ENCODE data around the gene STK4. TPM values are rescaled to one million over a fixed set of nuclear protein-coding genes. Genes with fewer than 3 reads are reported as not detected.

Gene STK4
- total and polyA plus RNA-seq, 2 experiments from 2014 or later: 16.0 to 19.1 TPM

- no peaks in the 10 kb centered on the region for H3K4me1 ChIP-seq (ENCODE audit: low read depth)
- H3K27ac ChIP-seq: no peak overlapping the region
- TF ChIP-seq, protein P1, sequence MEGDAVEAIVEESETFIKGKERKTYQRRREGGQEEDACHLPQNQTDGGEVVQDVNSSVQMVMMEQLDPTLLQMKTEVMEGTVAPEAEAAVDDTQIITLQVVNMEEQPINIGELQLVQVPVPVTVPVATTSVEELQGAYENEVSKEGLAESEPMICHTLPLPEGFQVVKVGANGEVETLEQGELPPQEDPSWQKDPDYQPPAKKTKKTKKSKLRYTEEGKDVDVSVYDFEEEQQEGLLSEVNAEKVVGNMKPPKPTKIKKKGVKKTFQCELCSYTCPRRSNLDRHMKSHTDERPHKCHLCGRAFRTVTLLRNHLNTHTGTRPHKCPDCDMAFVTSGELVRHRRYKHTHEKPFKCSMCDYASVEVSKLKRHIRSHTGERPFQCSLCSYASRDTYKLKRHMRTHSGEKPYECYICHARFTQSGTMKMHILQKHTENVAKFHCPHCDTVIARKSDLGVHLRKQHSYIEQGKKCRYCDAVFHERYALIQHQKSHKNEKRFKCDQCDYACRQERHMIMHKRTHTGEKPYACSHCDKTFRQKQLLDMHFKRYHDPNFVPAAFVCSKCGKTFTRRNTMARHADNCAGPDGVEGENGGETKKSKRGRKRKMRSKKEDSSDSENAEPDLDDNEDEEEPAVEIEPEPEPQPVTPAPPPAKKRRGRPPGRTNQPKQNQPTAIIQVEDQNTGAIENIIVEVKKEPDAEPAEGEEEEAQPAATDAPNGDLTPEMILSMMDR (IDR thresholded peaks at IDR 0.05; ENCODE audit: low read depth, low read length): no peak
- H3K4me3 ChIP-seq: no peak overlapping the region
- DNase-seq (ENCODE audit: low read depth in 1 of 2, low spot score in 1 of 2): peak in 1 of 2 donors; percentile 57
- H3K27me3 ChIP-seq: no peaks in the 10 kb centered on the region
- H3K36me3 ChIP-seq: no peaks in the 10 kb centered on the region
- H3K9me3 ChIP-seq (ENCODE audit: low read depth): no peaks in the 10 kb centered on the region
Measured at GRCh38 chr20:45087814-45088213, 121.5 kb downstream of the STK4 start.

GRCh38 chr20:45088247-45088646, 121.9 kb downstream of the STK4 start:
- Histone ChIP-seq H3K9me3 (ENCODE audit: low read depth) (no peaks in the 10 kb centered on the region), H3K4me3 (no peak overlapping the region), H3K27ac (no peak overlapping the region), H3K36me3 (no peaks in the 10 kb centered on the region), H3K27me3 (no peaks in the 10 kb centered on the region), H3K4me1 (ENCODE audit: low read depth) (no peaks in the 10 kb centered on the region)
- peak in 1 of 2 donors; percentile 90 for DNase-seq (ENCODE audit: low read depth in 1 of 2, low spot score in 1 of 2)
- TF ChIP-seq, protein P1 (IDR thresholded peaks at IDR 0.05; ENCODE audit: low read depth, low read length): no peak

GRCh38 chr20:45090481-45090880, 124.2 kb downstream of the STK4 start:
- H3K27ac ChIP-seq: no peak overlapping the region
- H3K4me1 ChIP-seq (ENCODE audit: low read depth): no peaks in the 10 kb centered on the region
- H3K4me3 ChIP-seq: no peak overlapping the region
- H3K27me3 ChIP-seq: no peaks in the 10 kb centered on the region
- no peaks in the 10 kb centered on the region for H3K9me3 ChIP-seq (ENCODE audit: low read depth)
- DNase-seq (ENCODE audit: low read depth in 1 of 2, low spot score in 1 of 2): no peak
- TF ChIP-seq, protein P1 (IDR thresholded peaks at IDR 0.05; ENCODE audit: low read depth, low read length): no peak
- no peaks in the 10 kb centered on the region for H3K36me3 ChIP-seq

- no peaks in the 10 kb centered on the region for H3K4me1 ChIP-seq (ENCODE audit: low read depth)
- H3K9me3 ChIP-seq (ENCODE audit: low read depth): no peaks in the 10 kb centered on the region
- no peak overlapping the region for H3K27ac ChIP-seq
- no peaks in the 10 kb centered on the region for H3K36me3 ChIP-seq
- H3K4me3 ChIP-seq: no peak overlapping the region
- TF ChIP-seq, protein P1 (IDR thresholded peaks at IDR 0.05; ENCODE audit: low read depth, low read length): no peak
- no peak for DNase-seq (ENCODE audit: low read depth in 1 of 2, low spot score in 1 of 2)
- H3K27me3 ChIP-seq: peaks cover 5% of the 10 kb centered on the region
Measured at GRCh38 chr20:45091366-45091765, 125.1 kb downstream of the STK4 start.

DNA sequence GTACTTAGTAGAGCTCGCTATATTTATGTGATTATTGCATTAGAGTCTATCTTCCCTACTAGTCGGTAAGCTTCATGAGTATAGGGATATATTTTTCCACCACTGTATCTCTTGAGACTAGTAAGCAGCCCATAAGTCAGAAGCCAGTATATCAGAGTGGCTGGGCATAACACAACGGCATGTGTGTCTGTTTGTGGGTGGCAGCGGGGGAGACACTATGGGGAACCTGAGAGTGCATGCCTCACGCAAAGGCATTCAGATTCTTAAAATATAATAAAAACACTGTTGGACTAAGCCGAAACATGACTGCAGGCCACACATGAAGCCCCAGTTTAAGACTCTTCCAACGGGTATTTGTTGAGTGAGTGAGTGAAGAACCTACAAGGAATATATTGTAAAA, 126.6 kb downstream of the STK4 start:
- Histone ChIP-seq H3K27ac (no peak overlapping the region), H3K36me3 (no peaks in the 10 kb centered on the region), H3K4me1 (ENCODE audit: low read depth) (no peaks in the 10 kb centered on the region), H3K4me3 (no peak overlapping the region), H3K27me3 (peaks cover 19% of the 10 kb centered on the region), H3K9me3 (ENCODE audit: low read depth) (no peaks in the 10 kb centered on the region)
- TF ChIP-seq, protein P1 (IDR thresholded peaks at IDR 0.05; ENCODE audit: low read depth, low read length): no peak
- no peak for DNase-seq (ENCODE audit: low read depth in 1 of 2, low spot score in 1 of 2)

- Histone ChIP-seq H3K27me3 (peaks cover 32% of the 10 kb centered on the region), H3K27ac (no peak overlapping the region), H3K4me1 (ENCODE audit: low read depth) (no peaks in the 10 kb centered on the region), H3K9me3 (ENCODE audit: low read depth) (no peaks in the 10 kb centered on the region), H3K4me3 (no peak overlapping the region), H3K36me3 (no peaks in the 10 kb centered on the region)
- no peak for DNase-seq (ENCODE audit: low read depth in 1 of 2, low spot score in 1 of 2)
- TF ChIP-seq, protein P1 (IDR thresholded peaks at IDR 0.05; ENCODE audit: low read depth, low read length): no peak
Measured at GRCh38 chr20:45094201-45094600, 127.9 kb downstream of the STK4 start.

Data from cardiac muscle cell (in vitro differentiated cells and primary cell).